HG02678 (cell line): ENCODE measurements around the gene STX4.

Source experiments
- ATAC-seq: cut with Tn5 transposase; IDR thresholded peaks from one replicate; pipeline ENCODE4 v1.9.1; 2021; ENCODE audit warnings: mild to moderate bottlenecking, moderate library complexity; ENCODE audit not compliant: unreplicated experiment

STX4 gene, protein sequence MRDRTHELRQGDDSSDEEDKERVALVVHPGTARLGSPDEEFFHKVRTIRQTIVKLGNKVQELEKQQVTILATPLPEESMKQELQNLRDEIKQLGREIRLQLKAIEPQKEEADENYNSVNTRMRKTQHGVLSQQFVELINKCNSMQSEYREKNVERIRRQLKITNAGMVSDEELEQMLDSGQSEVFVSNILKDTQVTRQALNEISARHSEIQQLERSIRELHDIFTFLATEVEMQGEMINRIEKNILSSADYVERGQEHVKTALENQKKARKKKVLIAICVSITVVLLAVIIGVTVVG

DNA sequence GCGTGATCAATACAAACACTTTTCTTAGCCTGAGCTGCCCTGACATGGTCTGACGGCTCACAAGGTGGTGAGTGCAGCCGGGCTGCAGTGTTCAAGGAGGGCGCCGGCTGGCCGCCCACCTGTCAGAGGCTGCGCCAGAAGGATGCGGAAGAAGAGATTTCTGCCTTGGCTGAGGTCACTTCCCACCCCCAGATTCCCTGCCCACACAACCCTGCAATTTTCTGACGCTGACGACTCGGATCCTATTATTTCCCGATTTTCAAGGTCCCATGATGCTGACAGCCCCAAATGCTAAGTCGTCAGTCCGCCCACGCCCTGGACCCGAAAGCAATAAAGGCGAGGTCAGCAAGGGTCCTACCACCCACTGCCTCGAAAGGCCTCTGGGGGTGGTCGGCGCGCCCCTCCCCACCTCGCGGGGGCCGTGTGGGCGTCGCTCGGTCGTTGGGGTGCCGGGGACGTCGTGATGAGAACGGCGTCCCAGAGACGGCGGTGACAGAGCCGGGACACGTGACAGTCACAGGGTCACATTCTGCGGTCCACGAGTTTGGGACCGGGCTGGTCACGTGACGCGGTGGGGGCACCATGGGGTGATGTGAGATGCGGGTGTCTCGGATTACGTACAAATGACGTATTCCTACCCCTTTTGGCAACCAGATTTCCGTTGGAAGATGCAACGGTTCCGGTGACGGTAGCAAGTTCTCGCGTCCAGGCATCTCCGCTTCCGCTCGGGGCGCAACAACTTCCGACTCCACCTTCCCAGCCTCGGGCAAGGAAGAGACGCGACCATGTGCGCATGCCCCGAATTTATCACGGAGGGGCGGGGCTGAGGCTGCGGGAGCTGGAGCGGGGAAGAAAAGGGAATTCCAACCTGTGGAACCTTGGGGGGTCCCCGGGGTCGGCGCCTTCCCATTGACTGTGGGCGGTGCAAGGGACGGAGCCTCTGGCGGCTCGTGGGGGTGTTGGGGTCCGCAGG lies at the start of gene STX4:
Gene STX4, plus strand, starts transcription at position 823 of the 973 bp plus-strand sequence. CDS start 248 bp downstream, outside the sequence.
- ATAC-seq, result peak; percentile 77

DNA sequence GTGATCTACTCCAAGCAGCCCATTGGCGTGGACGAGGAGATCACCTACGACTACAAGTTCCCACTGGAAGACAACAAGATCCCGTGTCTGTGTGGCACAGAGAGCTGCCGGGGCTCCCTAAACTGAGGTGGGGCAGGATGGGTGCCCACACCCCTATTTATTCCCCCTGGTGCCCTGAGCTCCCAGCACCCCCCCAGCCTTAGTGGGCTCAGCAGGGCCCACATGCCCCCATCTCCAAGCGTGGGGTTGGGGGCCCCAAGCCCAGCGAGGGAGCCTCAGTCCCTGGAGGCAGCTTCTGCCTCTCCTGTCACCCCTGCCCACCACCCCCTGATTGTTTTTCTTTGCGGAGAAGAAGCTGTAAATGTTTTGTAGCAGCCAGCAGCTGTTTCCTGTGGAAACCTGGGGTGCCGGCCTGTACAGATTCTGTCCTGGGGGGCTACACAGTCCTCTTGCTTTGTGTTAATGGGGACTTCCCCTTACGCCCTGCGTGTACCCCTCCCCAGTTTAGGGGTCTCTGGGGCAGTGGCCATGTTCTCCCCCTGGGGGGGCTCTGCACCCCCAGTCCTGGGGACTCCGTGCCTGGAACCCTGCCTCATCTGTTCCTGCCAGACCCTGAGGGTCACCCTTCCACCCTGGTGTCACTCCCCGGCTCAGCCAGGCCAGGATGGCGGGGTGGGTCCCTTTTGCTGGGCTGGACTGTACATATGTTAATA lies 49.3 kb upstream of the STX4 start:
- ATAC-seq, result no peak

DNA sequence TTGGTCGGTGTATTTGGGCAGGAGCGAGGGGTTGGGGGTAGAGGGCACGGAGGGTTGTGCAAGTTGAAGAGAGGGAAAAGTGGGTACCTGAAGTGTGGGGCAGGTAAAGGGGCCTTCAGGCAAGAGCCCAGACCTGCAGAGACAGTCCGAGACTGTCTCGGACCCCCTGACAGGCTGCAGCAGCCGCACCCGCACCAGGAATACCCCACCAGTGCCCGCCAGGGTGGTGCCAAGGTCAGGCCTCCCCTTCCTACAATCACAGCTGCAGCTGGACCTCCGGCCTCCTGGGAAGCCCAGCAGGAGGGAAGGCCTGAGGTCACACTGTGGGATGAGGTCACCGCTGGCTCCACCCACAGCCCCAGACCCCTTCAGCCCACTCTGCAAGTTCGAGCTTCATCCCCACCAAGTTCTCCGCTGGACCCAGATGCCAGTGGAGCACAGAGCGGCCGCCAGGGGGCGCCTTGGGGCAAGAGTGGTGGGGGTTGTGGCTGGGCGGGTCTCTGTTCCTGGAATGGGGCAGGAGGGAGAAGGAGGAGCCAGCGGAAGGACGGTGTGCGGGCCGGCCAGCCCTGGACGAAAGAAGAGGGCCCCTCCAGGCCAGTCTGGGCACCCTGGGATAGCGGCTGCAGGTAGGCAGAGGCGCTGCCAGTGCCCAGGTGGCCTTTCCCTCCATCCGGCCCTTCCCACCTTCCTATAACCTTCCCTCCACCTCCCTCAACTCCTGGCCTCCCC lies 48.5 kb upstream of the STX4 start, which contains the start of gene HSD3B7:
Gene HSD3B7, plus strand, starts transcription at position 539 of the 732 bp plus-strand sequence. CDS start 452 bp downstream, outside the sequence.
- ATAC-seq, result no peak

DNA sequence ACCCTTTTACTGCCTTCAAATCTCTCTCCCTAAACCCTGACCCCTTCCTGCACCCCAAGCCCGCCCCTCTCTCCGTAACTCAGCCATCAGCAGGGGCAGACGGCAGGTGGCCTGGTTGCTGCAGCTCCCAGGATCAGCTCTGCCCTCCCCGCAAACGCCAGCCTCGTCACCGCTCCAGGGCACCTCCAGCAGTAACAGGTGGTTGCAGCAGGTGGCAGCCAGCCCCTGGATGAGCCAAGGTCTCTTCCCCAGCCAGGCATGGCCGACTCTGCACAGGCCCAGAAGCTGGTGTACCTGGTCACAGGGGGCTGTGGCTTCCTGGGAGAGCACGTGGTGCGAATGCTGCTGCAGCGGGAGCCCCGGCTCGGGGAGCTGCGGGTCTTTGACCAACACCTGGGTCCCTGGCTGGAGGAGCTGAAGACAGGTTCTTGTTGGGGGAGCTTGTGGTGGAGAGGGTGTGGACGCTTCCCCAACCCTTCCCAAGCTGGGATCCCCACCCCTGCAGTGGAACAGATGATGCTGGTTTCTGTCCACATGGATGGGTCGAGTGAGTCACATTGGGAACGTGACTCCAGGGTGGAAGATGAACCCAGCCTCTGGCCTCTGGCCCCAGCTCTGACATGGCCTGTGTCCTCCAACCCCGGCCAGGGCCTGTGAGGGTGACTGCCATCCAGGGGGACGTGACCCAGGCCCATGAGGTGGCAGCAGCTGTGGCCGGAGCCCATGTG lies 47.8 kb upstream of the STX4 start:
- ATAC-seq, result no peak

- no peak for ATAC-seq
Measured at GRCh38 chr16:30986129-30986991, 47.0 kb upstream of the STX4 start.

- no peak for ATAC-seq
Measured at GRCh38 chr16:30987581-30988190, 45.7 kb upstream of the STX4 start.

- ATAC-seq, result no peak
Measured at GRCh38 chr16:30989469-30990047, 43.8 kb upstream of the STX4 start.

GRCh38 chr16:30990105-30990504 lies 43.3 kb upstream of the STX4 start:
- no peak for ATAC-seq

GRCh38 chr16:30991052-30991451 lies 42.3 kb upstream of the STX4 start:
- no peak for ATAC-seq

DNA sequence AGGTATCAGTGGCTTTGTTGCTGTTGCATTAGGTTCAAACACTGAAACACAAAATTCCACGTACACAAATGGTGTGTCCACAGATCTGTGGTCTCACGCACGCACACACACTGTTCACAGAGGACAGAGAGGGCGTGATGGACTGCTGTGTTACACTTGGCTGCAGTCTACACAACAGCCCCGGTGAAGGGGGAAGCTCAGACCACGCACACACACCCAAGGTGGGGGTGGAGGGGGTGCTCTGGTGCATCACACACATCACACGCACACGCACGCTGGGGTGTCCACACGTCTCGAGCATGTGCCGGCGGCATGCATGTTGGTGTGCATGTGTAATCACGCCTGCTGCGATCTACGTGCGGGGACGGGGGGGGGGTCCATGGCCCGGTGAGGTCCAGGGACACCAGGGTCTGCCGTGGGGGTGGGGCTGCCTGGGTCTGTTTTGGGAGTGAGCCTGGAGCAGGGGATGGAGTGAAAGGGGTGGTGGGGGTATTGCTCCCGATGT lies 41.0 kb upstream of the STX4 start:
- ATAC-seq, result no peak

GRCh38 chr16:30992931-30993816 lies 40.2 kb upstream of the STX4 start:
- no peak for ATAC-seq

DNA sequence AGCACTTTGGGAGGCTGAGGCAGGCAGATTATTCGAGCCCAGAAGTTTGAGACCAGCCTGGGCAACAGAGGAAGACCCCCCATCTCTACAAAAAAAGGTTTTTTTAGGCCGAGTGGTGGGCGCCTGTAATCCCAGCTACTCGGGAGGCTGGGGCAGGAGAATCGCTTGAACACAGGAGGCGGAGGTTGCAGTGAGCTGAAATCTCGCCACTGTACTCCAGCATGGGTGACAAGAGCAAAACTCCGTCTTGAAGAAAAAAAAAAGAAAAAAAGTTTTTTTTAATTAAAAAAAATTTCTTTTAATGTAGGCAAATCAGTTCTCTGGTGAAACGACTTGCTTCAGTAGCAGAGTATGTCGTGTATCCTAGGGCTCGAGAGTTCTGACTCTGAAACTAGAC lies 37.4 kb upstream of the STX4 start:
- no peak for ATAC-seq

DNA sequence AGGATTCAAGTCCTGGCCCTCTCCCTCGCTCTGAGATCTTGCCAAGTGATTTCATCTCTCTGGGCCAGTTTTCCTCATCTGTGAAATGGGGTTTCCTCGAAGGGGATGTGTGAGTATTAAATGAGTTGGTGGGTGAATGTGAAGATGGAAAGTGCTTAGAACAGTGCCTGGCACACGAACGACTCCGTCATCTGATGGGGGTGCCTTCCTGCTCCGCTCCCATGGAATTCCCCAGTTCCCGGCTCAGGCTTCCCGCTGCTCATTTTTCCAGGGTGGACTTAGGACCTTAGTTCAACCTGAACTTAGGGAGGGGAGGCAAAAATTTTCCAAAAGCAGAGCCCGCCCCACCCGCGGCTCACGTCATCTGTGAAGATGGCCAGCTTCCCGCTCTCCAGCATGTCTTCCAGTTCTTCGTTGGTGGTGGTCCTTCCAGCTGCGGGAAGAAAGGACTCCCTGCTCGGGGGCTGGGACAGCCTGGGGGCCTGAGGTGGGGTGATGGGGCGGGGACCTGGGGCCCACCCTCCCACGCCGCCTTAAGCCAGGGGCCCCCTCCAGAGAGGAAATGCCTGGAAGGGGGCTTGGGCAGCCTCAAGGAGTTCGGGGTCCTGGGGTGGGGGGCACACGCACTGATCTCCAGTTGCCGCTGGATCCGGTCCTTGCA lies 36.9 kb upstream of the STX4 start:
- ATAC-seq, result peak; percentile 7

DNA sequence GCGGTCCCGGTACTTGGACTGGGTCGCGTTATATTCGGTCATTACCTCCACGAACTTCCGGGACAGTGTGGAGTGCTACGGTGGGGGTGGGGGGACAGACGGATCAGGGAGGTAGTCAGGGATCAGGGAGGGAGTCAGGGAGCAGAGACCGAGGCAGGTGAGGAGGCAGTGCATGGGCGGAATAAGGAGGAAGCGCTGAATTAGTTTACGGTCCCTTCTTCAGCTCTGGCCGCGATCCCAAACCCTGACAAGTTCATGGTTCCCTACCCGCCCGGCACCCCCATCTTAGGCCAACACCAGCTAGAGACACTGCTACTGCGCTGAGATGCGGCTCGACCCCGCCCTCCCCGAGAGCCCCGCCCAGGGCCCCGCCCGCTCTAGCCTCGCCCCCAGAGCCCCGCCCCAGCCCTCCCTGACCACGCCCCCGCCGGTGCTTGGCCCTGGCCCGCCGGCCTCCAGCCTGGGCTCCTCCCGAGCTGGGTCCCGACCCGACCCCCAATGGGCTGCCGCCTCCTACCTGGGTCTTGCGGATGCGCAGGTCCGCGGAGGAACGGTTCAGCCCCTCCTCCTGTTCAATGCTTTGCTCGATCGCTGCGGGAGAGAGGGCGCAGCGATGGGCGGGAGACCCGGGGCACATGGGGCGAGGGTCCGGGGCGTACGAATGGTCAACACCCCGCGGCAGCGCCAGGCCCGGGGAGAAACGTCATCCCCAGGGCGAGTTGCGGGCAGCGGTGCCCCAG lies 36.2 kb upstream of the STX4 start:
- ATAC-seq, result peak; percentile 76
